IMR-90 (cell line): ENCODE data around the gene WNT6.

Experiments used
- CTCF ChIP-seq: conservative IDR thresholded peaks from 2 replicates; pipeline ENCODE4 v1.5.1; 2012; ENCODE audit warnings: mild to moderate bottlenecking, low read depth, low read length, improper control_type of control experiment
- ELK1 ChIP-seq: fragments of 150-350 bp; IDR thresholded peaks from 2 replicates; pipeline ENCODE4 v1.6.1; 2016; ENCODE audit warnings: low read depth, mild to moderate bottlenecking, low read length, moderate library complexity, borderline replicate concordance
- MAZ ChIP-seq: IDR thresholded peaks from 2 replicates; pipeline ENCODE4 v1.6.1; 2012; ENCODE audit warnings: low read depth, mild to moderate bottlenecking, low read length, improper control_type of control experiment, moderate library complexity, borderline replicate concordance
- POLR2A ChIP-seq: IDR thresholded peaks from 2 replicates; pipeline ENCODE4 v1.6.1; 2012; ENCODE audit warnings: mild to moderate bottlenecking, low read depth, low read length
- RAD21 ChIP-seq: IDR thresholded peaks from 2 replicates; pipeline ENCODE4 v1.6.1; 2012; ENCODE audit warnings: low read length, improper control_type of control experiment
- RCOR1 ChIP-seq: IDR thresholded peaks from 2 replicates; pipeline ENCODE4 v1.6.1; 2012; ENCODE audit warnings: mild to moderate bottlenecking, low read length, improper control_type of control experiment; ENCODE audit not compliant: insufficient replicate concordance

- TF ChIP-seq RCOR1 (no peak), CTCF (no peak), RAD21 (no peak), MAZ (no peak), POLR2A (no peak), ELK1 (no peak)
These were observed 35.6 kb upstream of the WNT6 start for GRCh38 chr2:218824004-218824403.
